Mesenchymal stem cell (in vitro differentiated cells and primary cell): ENCODE results near the gene RALGPS2.

Experiments
- DNase-seq: peaks from one replicate; pipeline ENCODE4 v3.0.0-alpha.2; 2013
- H2AFZ ChIP-seq: one replicate; pipeline ENCODE4 v1.6.1; 2013; ENCODE audit warnings: low read depth, mild to moderate bottlenecking, control low read depth, inconsistent platforms, low read length, moderate library complexity
- H2AK5ac ChIP-seq: 2 replicates; pipeline ENCODE4 v1.6.1; 2013; ENCODE audit warnings: low read length, moderate library complexity, mild to moderate bottlenecking, inconsistent platforms; ENCODE audit not compliant: severe bottlenecking
- H2BK120ac ChIP-seq: one replicate; pipeline ENCODE4 v1.6.1; 2013; ENCODE audit warnings: low read depth, mild to moderate bottlenecking, inconsistent platforms, low read length, moderate library complexity
- H2BK12ac ChIP-seq, 2 experiments: one replicate each; pipeline ENCODE4 v1.6.1; 2013; ENCODE audit warnings: inconsistent platforms in 2 of 2, low read length in 2 of 2, mild to moderate bottlenecking in 2 of 2, moderate library complexity in 2 of 2, control low read depth in 1 of 2
- H2BK15ac ChIP-seq: one replicate; pipeline ENCODE4 v1.6.1; 2013; ENCODE audit warnings: mild to moderate bottlenecking, low read depth, inconsistent platforms; ENCODE audit not compliant: poor library complexity, severe bottlenecking
- H2BK5ac ChIP-seq: 2 replicates; pipeline ENCODE4 v1.6.1; 2013; ENCODE audit warnings: low read depth, mild to moderate bottlenecking, low read length, control low read depth, inconsistent platforms; ENCODE audit not compliant: poor library complexity, severe bottlenecking
- H3K14ac ChIP-seq, 2 experiments: one replicate each; pipeline ENCODE4 v1.6.1; 2013; ENCODE audit warnings: inconsistent platforms in 2 of 2, low read length in 2 of 2, control low read depth in 1 of 2, mild to moderate bottlenecking in 1 of 2, moderate library complexity in 1 of 2
- H3K18ac ChIP-seq, 2 experiments: one replicate each; pipeline ENCODE4 v1.6.1; 2013; ENCODE audit warnings: inconsistent platforms in 2 of 2, low read length in 2 of 2, control low read depth in 1 of 2, low read depth in 1 of 2, mild to moderate bottlenecking in 1 of 2
- H3K23ac ChIP-seq, 2 experiments: one replicate each; pipeline ENCODE4 v1.6.1; 2013; ENCODE audit warnings: inconsistent platforms in 2 of 2, low read length in 2 of 2, mild to moderate bottlenecking in 2 of 2, moderate library complexity in 2 of 2, control low read depth in 1 of 2
- H3K27ac ChIP-seq: 2 replicates; pipeline ENCODE4 v1.5.1; 2013; ENCODE audit warnings: mild to moderate bottlenecking, moderate library complexity, low read length, control low read depth, inconsistent platforms; ENCODE audit not compliant: poor library complexity, severe bottlenecking
- H3K27me3 ChIP-seq, 2 experiments: 2 replicates each; pipeline versions ENCODE4 v1.6.1 to v1.7.0; 2013; ENCODE audit warnings: low read length in 2 of 2, mild to moderate bottlenecking in 2 of 2, moderate library complexity in 2 of 2, control low read depth in 1 of 2, inconsistent platforms in 1 of 2; ENCODE audit not compliant: control insufficient read depth in 1 of 2, insufficient read depth in 1 of 2
- H3K36me3 ChIP-seq, 2 experiments: 2 replicates each; pipeline versions ENCODE4 v1.6.1 to v1.7.0; 2013; ENCODE audit warnings: low read length in 2 of 2, control low read depth in 1 of 2, inconsistent platforms in 1 of 2, low read depth in 1 of 2, mild to moderate bottlenecking in 1 of 2; ENCODE audit not compliant: insufficient read depth in 2 of 2, control insufficient read depth in 1 of 2
- H3K4ac ChIP-seq, 2 experiments: one replicate each; pipeline ENCODE4 v1.6.1; 2013; ENCODE audit warnings: inconsistent platforms in 2 of 2, low read length in 2 of 2, mild to moderate bottlenecking in 2 of 2, moderate library complexity in 2 of 2, control low read depth in 1 of 2, low read depth in 1 of 2
- H3K4me1 ChIP-seq: 2 replicates; pipeline ENCODE4 v1.6.1; 2013; ENCODE audit warnings: low read depth, low read length, control low read depth; ENCODE audit not compliant: control insufficient read depth, insufficient read depth
- H3K4me2 ChIP-seq: 2 replicates; pipeline ENCODE4 v1.6.1; 2013; ENCODE audit warnings: low read length, mild to moderate bottlenecking, inconsistent platforms; ENCODE audit not compliant: poor library complexity, severe bottlenecking
- H3K4me3 ChIP-seq, 2 experiments: 2 replicates each; pipeline versions ENCODE4 v1.5.1 to v1.7.0; 2013; ENCODE audit warnings: low read length in 2 of 2, mild to moderate bottlenecking in 2 of 2, control low read depth in 1 of 2, low read depth in 1 of 2; ENCODE audit not compliant: insufficient read depth in 1 of 2
- H3K79me1 ChIP-seq: replicated peaks from 2 replicates; pipeline ENCODE4 v1.6.1; 2013; ENCODE audit warnings: mild to moderate bottlenecking, control low read depth, low read length, inconsistent platforms; ENCODE audit not compliant: poor library complexity, severe bottlenecking
- H3K9ac ChIP-seq: 2 replicates; pipeline ENCODE4 v1.7.0; 2013; ENCODE audit warnings: mild to moderate bottlenecking, low read length, moderate library complexity
- H3K9me3 ChIP-seq: 2 replicates; pipeline ENCODE4 v1.7.0; 2013; ENCODE audit warnings: mild to moderate bottlenecking, low read length; ENCODE audit not compliant: control insufficient read depth
- H4K8ac ChIP-seq: one replicate; pipeline ENCODE4 v1.6.1; 2013; ENCODE audit warnings: inconsistent platforms, mild to moderate bottlenecking, low read length, moderate library complexity
- H4K91ac ChIP-seq: one replicate; pipeline ENCODE4 v1.6.1; 2013; ENCODE audit warnings: mild to moderate bottlenecking, low read length, inconsistent platforms
- WGBS: methylation state at CpG from one replicate; pipeline ENCODE4 v1.1.7; 2013; ENCODE audit warnings: mixed read lengths; 5-methylcytosine and 5-hydroxymethylcytosine counted together

Gene RALGPS2

GRCh38 chr1:178881950-178882349, 156.9 kb downstream of the RALGPS2 start:
- Histone ChIP-seq H3K79me1 (no peaks in the 10 kb centered on the region), H3K23ac (no peak overlapping the region), H3K4me2 (no peak overlapping the region), H3K9ac (no peak overlapping the region), H3K14ac (no peak overlapping the region), H4K8ac (no peak overlapping the region), H2AK5ac (no peak overlapping the region), H3K27ac (no peak overlapping the region), H3K18ac (no peak overlapping the region), H2BK15ac (no peak overlapping the region), H3K36me3 (peaks cover 7 to 79% of the 10 kb centered on the region in 2 experiments), H2BK12ac (no peak overlapping the region), H3K9me3 (peaks cover 4% of the 10 kb centered on the region), H2BK120ac (no peak overlapping the region), H2AFZ (no peak overlapping the region), H2BK5ac (no peak overlapping the region), H3K27me3 (no peaks in the 10 kb centered on the region), H3K4ac (no peak overlapping the region), H3K4me3 (no peak overlapping the region), H3K4me1 (no peaks in the 10 kb centered on the region), H4K91ac (no peak overlapping the region)
- DNase-seq: no peak
- 100% methylated on average over 1 of the region's 3 CpGs for WGBS

- no peak overlapping the region for H4K91ac ChIP-seq
- H3K9ac ChIP-seq: no peak overlapping the region
- no peaks in the 10 kb centered on the region for H3K79me1 ChIP-seq
- peaks cover 9 to 94% of the 10 kb centered on the region in 2 experiments for H3K36me3 ChIP-seq
- H3K4me1 ChIP-seq: no peaks in the 10 kb centered on the region
- no peak overlapping the region for H2BK5ac ChIP-seq
- no peak for DNase-seq
- H3K27ac ChIP-seq: no peak overlapping the region
- no peak overlapping the region for H3K18ac ChIP-seq
- no peak overlapping the region for H3K23ac ChIP-seq
- H3K14ac ChIP-seq: no peak overlapping the region
- no peak overlapping the region for H2AFZ ChIP-seq
- H3K27me3 ChIP-seq: no peaks in the 10 kb centered on the region
- H2BK15ac ChIP-seq: no peak overlapping the region
- 100% methylated on average over 2 of the region's 4 CpGs for WGBS
- no peak overlapping the region for H3K4ac ChIP-seq
- no peak overlapping the region for H2AK5ac ChIP-seq
- H3K9me3 ChIP-seq: peaks cover 4% of the 10 kb centered on the region
- no peak overlapping the region for H2BK12ac ChIP-seq
- H3K4me3 ChIP-seq: no peak overlapping the region
- no peak overlapping the region for H2BK120ac ChIP-seq
- no peak overlapping the region for H3K4me2 ChIP-seq
- H4K8ac ChIP-seq: no peak overlapping the region
Measured at GRCh38 chr1:178885869-178886268, 160.8 kb downstream of the RALGPS2 start.

GRCh38 chr1:178886551-178886950, 161.5 kb downstream of the RALGPS2 start:
- Histone ChIP-seq H3K4me2 (no peak overlapping the region), H3K79me1 (no peaks in the 10 kb centered on the region), H4K91ac (no peak overlapping the region), H2AFZ (no peak overlapping the region), H2BK12ac (no peak overlapping the region), H2BK120ac (no peak overlapping the region), H3K23ac (no peak overlapping the region), H3K27me3 (no peaks in the 10 kb centered on the region), H3K9me3 (no peaks in the 10 kb centered on the region), H2BK5ac (no peak overlapping the region), H3K36me3 (peaks cover 6 to 94% of the 10 kb centered on the region in 2 experiments), H4K8ac (no peak overlapping the region), H2BK15ac (no peak overlapping the region), H3K27ac (no peak overlapping the region), H3K4me1 (no peaks in the 10 kb centered on the region), H3K9ac (no peak overlapping the region), H3K4me3 (no peak overlapping the region), H3K4ac (no peak overlapping the region), H2AK5ac (no peak overlapping the region), H3K14ac (no peak overlapping the region), H3K18ac (no peak overlapping the region)
- no CpG with 5 or more reads among the region's 2 CpGs for WGBS
- no peak for DNase-seq

- Histone ChIP-seq H4K8ac (no peak overlapping the region), H3K9ac (no peak overlapping the region), H3K4ac (no peak overlapping the region), H2BK15ac (no peak overlapping the region), H3K79me1 (peaks cover 3% of the 10 kb centered on the region), H4K91ac (no peak overlapping the region), H3K9me3 (peaks cover 3% of the 10 kb centered on the region), H3K27ac (no peak overlapping the region), H3K18ac (no peak overlapping the region), H3K4me1 (no peaks in the 10 kb centered on the region), H2AK5ac (no peak overlapping the region), H2AFZ (no peak overlapping the region), H3K4me3 (no peak overlapping the region), H2BK5ac (no peak overlapping the region), H2BK120ac (no peak overlapping the region), H3K14ac (no peak overlapping the region), H3K36me3 (peaks cover 0 to 91% of the 10 kb centered on the region in 2 experiments), H2BK12ac (no peak overlapping the region), H3K4me2 (no peak overlapping the region), H3K23ac (no peak overlapping the region), H3K27me3 (no peaks in the 10 kb centered on the region)
- no peak for DNase-seq
Measured at GRCh38 chr1:178895928-178896327, 170.9 kb downstream of the RALGPS2 start.
